ENCODE results near the gene ENTREP3. TPM values are rescaled to one million over a fixed set of nuclear protein-coding genes. Genes with fewer than 3 reads are reported as not detected.
"Not testable (repeated sequence)": the region's sequence is repeated elsewhere in the genome, so short reads cannot be mapped to it uniquely, and the experiment has no call there.

Gene ENTREP3
- total RNA-seq, 2 experiments from 2014 or later, result 41.1 to 42.2 TPM

DNA sequence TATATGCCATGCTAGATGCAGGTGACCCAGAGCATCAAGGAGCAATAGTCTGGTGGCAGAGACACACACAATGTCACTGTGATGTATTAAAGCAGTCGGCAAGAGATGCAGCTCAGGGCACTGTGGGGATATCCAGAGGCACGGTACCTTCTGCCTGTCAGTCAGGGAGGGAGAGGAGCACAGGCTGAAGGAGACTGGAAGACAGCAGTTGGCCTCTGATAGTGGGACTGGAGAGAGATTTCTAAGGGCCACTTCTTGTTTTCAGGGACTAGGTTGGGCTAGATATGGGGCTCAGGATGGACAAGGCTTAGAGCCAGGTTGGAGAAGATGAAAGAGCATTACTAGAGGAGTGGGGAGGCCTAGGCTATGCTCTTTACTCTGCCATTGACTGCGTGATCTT lies 24.0 kb downstream of the ENTREP3 start:
- H3K4me1 Mint-ChIP-seq (ENCODE audit: low read depth), result peaks cover 16% of the 10 kb centered on the region
- CTCF ChIA-PET; intact Hi-C loops (cut with micrococcal nuclease); H3K27me3 Mint-ChIP-seq; H3K9me3 Mint-ChIP-seq; ATAC-seq; DNase-seq; H3K36me3 Mint-ChIP-seq (ENCODE audit: low read depth); H3K4me3 Mint-ChIP-seq: not testable (repeated sequence)
- peak overlapping the region; percentile 26 for H3K27ac Mint-ChIP-seq
- POLR2A ChIA-PET, result interaction anchor here (1.0 to 1.5 kb wide), 3 partner anchors 10 to 37 kb away, joined by 3 to 4 read pairs (median 3); no protein-coding TSS in a partner anchor

GRCh38 chr1:155228096-155228427 lies 27.2 kb downstream of the ENTREP3 start:
- no peak for ATAC-seq
- Mint-ChIP-seq H3K36me3 (ENCODE audit: low read depth) (peaks cover 6% of the 10 kb centered on the region), H3K4me1 (ENCODE audit: low read depth) (peaks cover 35% of the 10 kb centered on the region), H3K4me3 (peak overlapping the region; percentile 91), H3K9me3 (no peaks in the 10 kb centered on the region), H3K27ac (peak overlapping the region; percentile 99), H3K27me3 (no peaks in the 10 kb centered on the region)
- no peak for TF ChIP-seq CTCF (IDR thresholded peaks at IDR 0.05)
- no peak for DNase-seq
- intact Hi-C loops (cut with micrococcal nuclease), result loop anchor here (5.0 kb wide), 1 partner anchor 51 kb away; no protein-coding TSS in a partner anchor
- POLR2A ChIA-PET, result interaction anchor here (1.5 to 3.8 kb wide), 4 partner anchors 13 to 34 kb away, joined by 5 to 23 read pairs (median 18); a partner anchor contains a TSS
- CTCF ChIA-PET, result interaction anchor here (0.8 to 3.0 kb wide), 6 partner anchors 21 to 166 kb away, joined by 3 to 21 read pairs (median 10); partner anchors contain the start of genes KRTCAP2 and TRIM46

- ATAC-seq, result peak; percentile 98
- intact Hi-C loops (cut with micrococcal nuclease), result loop anchor here (2.0 to 5.0 kb wide), 2 partner anchors 19 to 50 kb away; partner anchors contain the start of gene MTX1
- H3K4me1 Mint-ChIP-seq (ENCODE audit: low read depth), result peaks cover 37% of the 10 kb centered on the region
Measured at GRCh38 chr1:155227261-155228095, 27.8 kb downstream of the ENTREP3 start.

DNA sequence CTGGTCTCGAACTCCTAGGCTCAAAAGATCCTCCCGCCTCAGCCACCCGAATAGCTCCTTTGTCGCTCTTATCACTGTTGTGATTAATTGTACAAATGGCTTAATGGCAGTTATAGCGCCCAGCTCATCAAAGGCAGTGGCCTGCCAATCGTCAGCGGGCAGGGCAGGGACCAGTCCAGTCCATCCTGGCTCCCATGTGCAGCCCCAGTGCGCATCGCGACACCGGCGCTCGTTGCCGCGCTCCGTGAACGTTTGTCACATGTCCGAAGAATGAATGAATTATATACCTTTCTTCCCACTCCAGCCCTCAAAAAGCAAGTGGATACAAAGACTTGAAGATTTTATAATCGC lies 28.4 kb downstream of the ENTREP3 start:
- ChIA-PET POLR2A (interaction anchor here (1.0 to 3.8 kb wide), 11 partner anchors 14 to 142 kb away, joined by 3 to 24 read pairs (median 8); partner anchors contain the start of genes MTX1, SCAMP3 and THBS3), CTCF (interaction anchor here (0.7 to 3.0 kb wide), 17 partner anchors 14 to 165 kb away, joined by 3 to 26 read pairs (median 4); partner anchors contain the start of genes KRTCAP2, MTX1, THBS3 and TRIM46)
- H3K27ac Mint-ChIP-seq, result peak overlapping the region; percentile 99
- peaks cover 37% of the 10 kb centered on the region for H3K4me1 Mint-ChIP-seq (ENCODE audit: low read depth)
- intact Hi-C loops (cut with micrococcal nuclease), result loop anchor here (2.0 to 5.0 kb wide), 2 partner anchors 18 to 50 kb away; partner anchors contain the start of gene MTX1
- peak overlapping the region; percentile 91 for H3K4me3 Mint-ChIP-seq
- no peaks in the 10 kb centered on the region for H3K27me3 Mint-ChIP-seq
- DNase-seq (peak; percentile 76), ATAC-seq (peak; percentile 52)
- H3K36me3 Mint-ChIP-seq (ENCODE audit: low read depth), result peaks cover 6% of the 10 kb centered on the region
- no peaks in the 10 kb centered on the region for H3K9me3 Mint-ChIP-seq
- TF ChIP-seq CTCF (IDR thresholded peaks at IDR 0.05), result no peak

More at GRCh38 chr1:155227261-155228095, 27.8 kb downstream of the ENTREP3 start:
- H3K9me3 Mint-ChIP-seq, result no peaks in the 10 kb centered on the region
- no peaks in the 10 kb centered on the region for H3K27me3 Mint-ChIP-seq
- H3K27ac Mint-ChIP-seq, result peak overlapping the region; percentile 99
- peak overlapping the region; percentile 91 for H3K4me3 Mint-ChIP-seq
- no peak for TF ChIP-seq CTCF (IDR thresholded peaks at IDR 0.05)
- POLR2A ChIA-PET, result interaction anchor here (1.0 to 3.8 kb wide), 11 partner anchors 14 to 142 kb away, joined by 3 to 24 read pairs (median 8); partner anchors contain the start of genes MTX1, SCAMP3 and THBS3
- peaks cover 6% of the 10 kb centered on the region for H3K36me3 Mint-ChIP-seq (ENCODE audit: low read depth)
- peak; percentile 100 for DNase-seq
- CTCF ChIA-PET, result interaction anchor here (0.7 to 3.0 kb wide), 17 partner anchors 13 to 166 kb away, joined by 3 to 26 read pairs (median 4); partner anchors contain the start of genes KRTCAP2, MTX1, THBS3 and TRIM46

DNA sequence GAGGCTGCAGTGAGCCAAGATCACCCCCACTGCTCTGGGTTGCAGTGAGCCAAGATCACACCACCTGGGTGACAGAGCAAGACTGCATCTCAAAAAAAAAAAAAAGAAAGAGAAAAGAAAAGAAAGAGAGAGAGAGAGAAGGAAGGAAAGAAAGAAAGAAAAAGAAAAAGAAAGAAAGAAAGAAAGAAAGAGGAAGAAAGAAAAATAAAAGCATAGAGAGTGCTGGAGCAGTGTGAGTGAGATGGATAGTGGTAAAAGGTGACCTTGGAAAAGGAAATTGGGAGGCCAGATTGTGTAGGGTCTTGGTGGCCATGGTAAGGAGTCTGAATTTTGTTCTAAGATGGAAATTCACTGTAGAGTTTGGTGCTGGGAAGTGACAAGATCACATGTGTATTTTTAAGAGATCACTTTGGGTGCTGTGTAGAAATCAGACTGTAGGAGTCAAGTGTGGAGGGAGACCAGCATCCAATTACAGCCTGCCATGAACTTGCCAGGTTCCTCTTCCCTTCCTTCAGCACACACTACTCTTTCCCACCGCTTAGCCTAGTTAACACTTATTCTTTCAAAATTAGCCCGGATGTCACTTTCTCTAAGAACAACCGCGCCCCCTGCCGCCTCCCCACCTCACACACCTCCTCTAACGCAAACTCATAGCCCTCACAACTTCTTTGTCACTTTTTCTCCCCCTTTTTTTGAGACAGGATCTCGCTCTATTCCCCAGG lies 28.9 kb downstream of the ENTREP3 start:
- peak; percentile 71 for TF ChIP-seq CTCF (IDR thresholded peaks at IDR 0.05)
- ChIA-PET POLR2A (interaction anchor here (0.6 to 3.8 kb wide), 12 partner anchors 15 to 141 kb away, joined by 3 to 24 read pairs (median 7); partner anchors contain the start of genes MTX1, SCAMP3 and THBS3), CTCF (interaction anchor here (0.7 to 4.0 kb wide), 20 partner anchors 15 to 165 kb away, joined by 3 to 26 read pairs (median 4); partner anchors contain the start of genes KRTCAP2, MTX1, THBS3 and TRIM46)
- Mint-ChIP-seq H3K36me3 (ENCODE audit: low read depth) (peaks cover 6% of the 10 kb centered on the region), H3K4me3 (peak overlapping the region; percentile 91), H3K27me3 (no peaks in the 10 kb centered on the region), H3K27ac (peak overlapping the region; percentile 99), H3K9me3 (no peaks in the 10 kb centered on the region), H3K4me1 (ENCODE audit: low read depth) (peaks cover 37% of the 10 kb centered on the region)
- ATAC-seq (peak; percentile 43), DNase-seq (peak; percentile 94)
- intact Hi-C loops (cut with micrococcal nuclease), result loop anchor here (2.0 to 5.0 kb wide), 2 partner anchors 18 to 49 kb away; partner anchors contain the start of gene MTX1

DNA sequence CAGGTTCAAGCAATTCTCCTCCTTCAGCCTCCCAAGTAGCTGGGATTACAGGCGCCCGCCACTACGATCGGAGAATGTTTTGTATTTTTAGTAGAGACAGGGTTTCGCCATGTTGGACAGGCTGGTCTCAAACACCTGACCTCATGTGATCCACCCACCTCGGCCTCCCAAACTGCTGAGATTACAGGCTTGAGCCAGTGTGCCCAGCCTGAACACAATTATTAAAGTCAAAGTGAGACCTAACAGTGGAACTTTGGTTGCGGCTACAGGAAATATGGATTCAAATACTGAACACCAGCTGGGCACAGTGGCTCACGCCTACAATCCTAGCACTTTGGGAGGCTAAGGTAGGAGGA lies 29.9 kb downstream of the ENTREP3 start:
- peak overlapping the region; percentile 99 for H3K27ac Mint-ChIP-seq
- intact Hi-C loops (cut with micrococcal nuclease), result loop anchor here (5.0 kb wide), 1 partner anchor 48 kb away; no protein-coding TSS in a partner anchor
- H3K36me3 Mint-ChIP-seq (ENCODE audit: low read depth); H3K27me3 Mint-ChIP-seq; H3K9me3 Mint-ChIP-seq; DNase-seq; ATAC-seq: not testable (repeated sequence)
- H3K4me1 Mint-ChIP-seq (ENCODE audit: low read depth), result peaks cover 34% of the 10 kb centered on the region
- peak overlapping the region; percentile 91 for H3K4me3 Mint-ChIP-seq
- CTCF ChIA-PET, result interaction anchor here (0.8 to 4.0 kb wide), 9 partner anchors 14 to 51 kb away, joined by 3 to 24 read pairs (median 14); partner anchors contain the start of genes KRTCAP2, MTX1, THBS3 and TRIM46
- POLR2A ChIA-PET, result interaction anchor here (0.6 to 3.8 kb wide), 4 partner anchors 18 to 31 kb away, joined by 3 to 24 read pairs (median 13); partner anchors contain the start of gene THBS3
